Stromal cell of bone marrow (primary cell): ENCODE measurements around the gene UBE2U.
"Not testable (repeated sequence)": the region's sequence is repeated elsewhere in the genome, so short reads cannot be mapped to it uniquely, and the experiment has no call there.

ENCODE experiments used
- DNase-seq: peaks from one replicate; pipeline ENCODE4 v3.0.0-alpha.2; 2012; ENCODE audit warnings: low read depth

Gene UBE2U

DNA sequence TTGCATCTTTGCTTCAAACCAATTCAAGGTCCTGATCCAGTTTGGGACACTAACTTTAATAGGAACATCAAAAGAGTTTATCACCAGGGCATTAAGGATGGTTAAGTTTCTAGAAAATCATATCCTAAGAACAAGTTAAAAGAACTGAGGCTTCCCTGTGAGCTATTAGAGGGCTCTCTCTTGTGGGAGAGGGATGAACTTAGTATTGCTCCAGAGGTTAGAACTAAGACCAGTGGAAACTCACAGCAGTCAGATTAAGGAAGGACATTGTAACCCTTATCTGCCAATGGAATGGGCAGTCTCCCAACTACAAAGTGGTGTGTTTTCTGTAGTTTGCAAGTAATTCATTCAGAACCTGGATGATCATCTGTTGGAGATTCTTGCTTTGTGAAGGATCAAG is 36.8 kb downstream of the UBE2U start:
- DNase-seq: peak; percentile 50

GRCh38 chr1:64241069-64241468 is 37.6 kb downstream of the UBE2U start:
- DNase-seq: no peak

DNA sequence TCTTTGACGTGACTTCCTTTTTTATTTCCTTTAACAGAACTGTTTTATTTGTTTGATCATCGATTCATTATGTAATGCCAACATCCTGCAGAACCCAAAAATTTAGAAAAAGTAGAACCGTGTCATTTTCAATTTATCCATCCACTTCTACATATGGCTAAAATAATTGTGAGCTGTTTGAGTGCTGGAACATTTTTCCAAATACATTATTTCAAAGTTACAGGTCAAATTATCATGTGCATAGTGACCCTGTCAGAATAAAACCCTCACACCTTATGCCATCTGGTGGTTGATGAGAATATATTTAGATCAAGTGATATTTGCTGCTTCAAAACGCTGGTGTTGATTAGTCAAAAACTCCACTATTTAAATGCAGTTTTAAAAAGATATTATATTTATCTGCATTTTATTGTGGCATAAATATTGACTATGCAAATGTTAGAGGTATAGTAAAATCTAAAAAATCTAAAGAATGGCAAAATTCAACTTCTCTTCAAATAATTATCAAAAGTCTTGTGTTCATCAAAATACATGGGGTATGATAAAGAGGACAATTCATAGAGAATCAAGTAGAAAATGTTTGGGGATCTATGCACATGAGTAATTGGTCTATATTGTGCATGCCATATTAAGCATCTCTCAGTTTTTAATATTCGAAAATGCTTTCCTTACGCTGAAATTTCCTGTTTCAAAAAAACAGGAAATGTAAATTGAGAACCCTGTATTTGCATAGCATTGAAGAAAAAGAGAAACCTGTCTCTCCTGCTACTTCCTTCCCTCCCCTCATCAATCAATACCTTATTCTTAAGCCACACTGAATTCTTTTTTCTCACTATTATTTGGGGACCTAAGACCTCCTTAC is 39.7 kb downstream of the UBE2U start:
- DNase-seq: no peak

DNA sequence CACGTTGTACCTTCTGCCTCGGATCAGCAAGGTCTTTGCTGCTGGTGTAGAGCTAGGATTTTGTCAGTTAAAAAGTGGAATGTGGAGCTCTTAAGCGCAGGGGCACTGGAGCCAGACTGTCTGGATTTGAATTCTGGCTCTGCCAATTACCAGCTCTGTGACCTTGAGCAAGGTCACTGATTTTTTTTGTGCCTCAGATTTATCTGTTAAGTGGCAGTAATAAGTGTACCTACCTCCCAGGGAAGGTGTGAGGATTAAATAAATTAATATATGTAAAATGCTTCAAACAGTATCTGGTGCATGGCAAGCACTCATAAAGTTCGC is 40.3 kb downstream of the UBE2U start:
- no peak for DNase-seq

DNA sequence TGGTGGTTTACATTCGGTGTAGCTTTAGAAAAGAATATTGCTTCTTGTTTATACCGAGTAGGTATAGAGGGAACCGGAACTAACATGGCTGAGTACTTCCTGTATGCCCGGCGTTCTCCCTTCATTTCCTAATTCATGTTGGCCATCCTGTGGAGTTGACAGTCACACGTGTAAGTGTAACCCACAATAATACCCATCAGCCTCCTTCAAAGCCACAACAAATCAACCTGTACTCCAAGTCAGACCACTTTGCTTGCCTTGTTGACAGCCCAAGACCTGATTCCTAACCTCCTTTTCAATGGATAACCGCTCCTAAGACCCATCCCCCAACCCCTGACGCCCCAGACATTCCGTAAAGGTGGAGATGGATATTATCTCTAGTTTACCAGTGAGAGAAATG is 42.1 kb downstream of the UBE2U start:
- DNase-seq: no peak

DNA sequence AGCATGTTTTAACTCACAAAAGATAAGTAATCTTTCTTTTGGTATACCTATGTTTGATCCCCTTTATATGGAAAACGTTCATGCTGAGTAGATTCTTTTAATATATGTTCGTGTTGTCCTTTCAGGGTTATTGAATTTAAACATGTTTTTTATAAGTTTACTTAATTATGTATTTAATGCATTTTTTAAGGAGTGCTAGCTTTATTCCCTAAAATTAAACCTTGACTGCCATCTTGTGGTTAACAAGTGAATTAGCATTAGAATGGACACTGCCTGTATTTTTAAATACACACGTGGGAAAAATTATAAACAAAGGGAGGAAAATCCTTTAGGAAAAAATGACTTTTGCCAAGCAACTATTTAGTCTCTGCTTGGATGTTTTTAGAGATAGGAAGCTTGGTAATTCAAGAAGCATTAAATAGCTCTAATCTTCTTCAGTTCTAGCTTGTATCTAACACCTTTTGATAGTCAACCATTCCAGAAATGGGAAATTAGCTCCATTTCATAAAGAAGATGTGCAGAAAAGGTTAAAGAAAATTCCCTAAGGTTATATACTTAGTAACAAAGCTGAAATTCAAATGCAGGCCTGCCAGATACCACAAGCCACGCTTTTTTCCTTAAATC is 43.0 kb downstream of the UBE2U start:
- DNase-seq: peak; percentile 32

DNA sequence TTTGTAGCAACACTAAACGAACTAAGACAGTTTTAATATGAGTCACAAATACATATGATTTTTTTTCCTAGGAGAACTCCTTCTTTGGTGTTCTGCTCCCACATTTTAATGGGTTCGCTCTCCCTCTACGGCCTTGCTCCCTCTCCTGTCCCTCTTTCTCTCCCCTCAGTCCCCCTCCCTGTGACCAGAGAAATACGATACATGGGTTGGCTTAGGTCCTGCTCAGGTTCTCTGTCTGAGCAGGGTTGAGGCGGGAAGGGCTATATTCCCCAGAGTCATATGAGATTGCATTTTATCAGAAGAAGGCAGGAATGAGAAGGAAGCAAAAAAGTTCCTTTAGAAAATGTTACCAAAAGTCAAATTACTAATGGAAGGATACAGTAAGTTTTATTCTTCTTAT is 44.6 kb downstream of the UBE2U start:
- no peak for DNase-seq

DNA sequence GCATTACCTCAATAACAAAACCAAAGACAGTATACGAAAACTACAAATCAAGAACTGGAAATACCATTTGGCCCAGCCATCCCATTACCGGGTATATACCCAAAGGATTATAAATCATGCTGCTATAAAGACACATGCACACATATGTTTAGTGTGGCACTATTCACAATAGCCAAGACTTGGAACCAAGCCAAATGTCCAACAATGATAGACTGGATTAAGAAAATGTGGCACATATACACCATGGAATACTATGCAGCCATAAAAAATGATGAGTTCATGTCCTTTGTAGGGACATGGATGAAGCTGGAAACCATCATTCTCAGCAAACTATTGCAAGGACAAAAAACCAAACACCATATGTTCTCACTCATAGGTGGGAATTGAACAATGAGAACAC is 47.0 kb downstream of the UBE2U start:
- not testable (repeated sequence) for DNase-seq

GRCh38 chr1:64251971-64252370 is 48.5 kb downstream of the UBE2U start:
- DNase-seq: no peak

GRCh38 chr1:64257233-64257632 is 53.8 kb downstream of the UBE2U start:
- DNase-seq: not testable (repeated sequence)

DNA sequence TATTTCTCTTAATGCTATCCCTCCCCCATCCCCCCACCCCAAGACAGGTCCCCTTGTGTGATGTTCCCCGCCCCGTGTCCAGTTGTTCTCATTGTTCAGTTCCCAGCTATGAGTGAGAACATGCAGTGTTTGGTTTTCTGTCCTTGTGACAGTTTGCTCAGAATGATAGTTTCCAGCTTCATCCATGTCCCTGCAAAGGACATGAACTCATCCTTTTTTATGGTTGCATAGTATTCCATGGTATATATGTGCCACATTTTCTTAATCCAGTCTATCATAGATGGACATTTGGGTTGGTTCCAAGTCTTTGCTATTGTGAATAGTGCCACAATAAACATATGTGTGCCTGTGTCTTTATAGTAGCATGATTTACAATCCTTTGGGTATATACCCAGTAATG is 55.0 kb downstream of the UBE2U start:
- not testable (repeated sequence) for DNase-seq

DNA sequence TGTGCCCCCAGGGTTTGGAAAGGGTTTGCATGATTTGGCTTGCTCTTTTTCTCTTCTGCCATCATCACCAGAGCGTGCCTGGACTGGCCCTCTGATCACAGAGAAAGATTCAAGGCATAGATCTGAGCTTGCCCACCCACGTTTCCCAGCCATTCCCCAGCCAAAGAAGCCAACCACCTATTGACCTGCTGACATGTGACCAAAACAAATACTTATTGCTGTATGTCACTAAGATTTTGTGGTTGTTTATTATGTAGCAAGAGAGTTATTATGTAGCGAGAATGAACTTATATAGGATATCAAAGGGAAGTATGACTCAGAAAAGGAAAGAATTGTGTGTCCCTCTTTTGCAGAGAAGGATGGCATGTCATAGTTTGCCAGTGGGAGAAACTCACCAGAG is 59.9 kb downstream of the UBE2U start:
- DNase-seq: no peak

- no peak for DNase-seq
These were observed 60.4 kb downstream of the UBE2U start for GRCh38 chr1:64263856-64264255.

- no peak for DNase-seq
These were observed 61.7 kb downstream of the UBE2U start for GRCh38 chr1:64265141-64265540.

DNA sequence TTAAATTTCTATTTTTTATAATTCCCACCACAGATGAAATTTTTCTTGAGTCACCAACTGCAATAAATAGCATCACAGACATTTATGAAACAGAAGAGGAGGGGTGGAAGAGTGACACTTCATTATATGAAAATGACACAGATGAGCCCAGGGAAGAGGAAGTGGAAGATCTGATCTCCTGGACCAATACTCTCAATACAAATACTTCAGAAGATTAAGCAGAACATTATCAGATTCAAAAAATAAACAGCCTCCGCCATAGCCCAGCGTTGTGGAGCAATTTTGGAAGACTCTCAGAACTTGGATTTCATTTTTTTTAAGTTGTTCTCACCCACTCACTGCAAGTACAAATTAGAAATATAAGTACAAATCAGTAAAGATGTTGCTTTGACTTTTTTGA is 63.6 kb downstream of the UBE2U start:
- DNase-seq: no peak

- peak; percentile 69 for DNase-seq
These were observed 65.5 kb downstream of the UBE2U start for GRCh38 chr1:64268653-64269557.

- DNase-seq: no peak
These were observed 66.1 kb downstream of the UBE2U start for GRCh38 chr1:64269558-64269884.

DNA sequence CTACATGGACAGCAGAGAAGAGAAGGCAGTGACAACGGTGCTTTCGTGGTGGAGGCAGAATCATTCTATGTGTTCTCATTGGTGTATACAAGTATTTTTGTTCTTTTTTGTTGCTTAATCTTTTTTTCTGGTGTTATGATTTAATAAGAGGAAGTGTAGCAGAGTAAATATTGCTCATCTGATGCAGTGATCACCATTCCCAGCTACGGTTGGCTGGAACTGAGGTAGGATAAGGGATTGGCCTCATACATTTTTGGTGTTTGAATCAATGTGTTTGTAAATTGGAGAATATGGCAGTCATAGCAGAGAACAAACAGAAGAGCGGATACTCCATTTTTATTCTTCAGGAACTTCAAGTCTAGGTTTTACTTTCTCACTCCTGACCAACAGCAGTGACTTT is 76.6 kb downstream of the UBE2U start:
- DNase-seq: no peak

GRCh38 chr1:64282351-64282750 is 78.9 kb downstream of the UBE2U start:
- DNase-seq: no peak

DNA sequence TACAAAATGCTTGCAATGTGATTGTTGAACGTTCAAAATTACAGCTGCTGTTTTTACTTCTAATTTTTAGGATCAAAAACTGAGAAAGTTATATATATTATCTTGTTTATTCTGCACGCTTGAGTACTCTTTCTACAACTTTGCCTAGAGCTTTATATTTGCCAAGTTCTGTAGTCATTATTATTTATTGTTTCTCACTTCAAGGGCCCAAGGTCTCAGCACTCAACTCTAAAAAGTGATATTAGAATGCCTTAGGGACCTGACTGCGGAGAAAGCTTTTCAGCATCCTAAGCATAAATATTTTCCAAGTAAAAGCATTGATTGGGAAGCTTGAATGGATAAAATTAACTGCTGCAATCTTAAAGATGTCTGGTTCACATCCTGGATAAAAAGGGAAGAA is 83.6 kb downstream of the UBE2U start:
- DNase-seq: no peak

GRCh38 chr1:64290420-64290819 is 87.0 kb downstream of the UBE2U start:
- DNase-seq: no peak

- DNase-seq: no peak
These were observed 88.5 kb downstream of the UBE2U start for GRCh38 chr1:64291931-64292330.

GRCh38 chr1:64292399-64292798 is 89.0 kb downstream of the UBE2U start:
- no peak for DNase-seq
